SK-N-SH treated with all-trans-retinoic acid at 6 μM for 48 hours (cell line): ENCODE results near the gene LHFPL6.
A peak's percentile ranks its signal among the peaks of the same experiment; 100 is the strongest.

Source experiments
- ATAC-seq: fragments of 200-7000 bp; cut with Tn5 transposase; 3 replicates; pipeline ENCODE4 v1.9.1; 2020; ENCODE audit warnings: mild to moderate bottlenecking, moderate library complexity
- ARNTL ChIP-seq: fragments of 450-650 bp; formaldehyde crosslinking; IDR thresholded peaks from 2 replicates; pipeline ENCODE4 v1.5.0; 2020; ENCODE audit warnings: low read depth, mild to moderate bottlenecking, moderate library complexity, borderline replicate concordance
- CSDC2 ChIP-seq: fragments of 250-450 bp; sonication (Bioruptor Pico); IDR thresholded peaks from 2 replicates; pipeline ENCODE4 v1.5.0; 2020; ENCODE audit warnings: mild to moderate bottlenecking, moderate library complexity
- CSRNP3 ChIP-seq: fragments of 250-450 bp; sonication (Bioruptor Pico); IDR thresholded peaks from 2 replicates; pipeline ENCODE4 v1.5.1; 2021; ENCODE audit warnings: mild to moderate bottlenecking, moderate library complexity
- ESRRG ChIP-seq: fragments of 250-450 bp; sonication (Bioruptor Pico); IDR thresholded peaks from 2 replicates; pipeline ENCODE4 v1.6.1; 2021; ENCODE audit warnings: mild to moderate bottlenecking
- GLIS3 ChIP-seq: fragments of 250-450 bp; sonication (Bioruptor Pico); IDR thresholded peaks from 2 replicates; pipeline ENCODE4 v1.5.0; 2020; ENCODE audit warnings: mild to moderate bottlenecking, moderate library complexity
- ISL1 ChIP-seq: fragments of 250-450 bp; sonication (Bioruptor Pico); IDR thresholded peaks from 2 replicates; pipeline ENCODE4 v2.1.2; 2022; ENCODE audit warnings: mild to moderate bottlenecking, moderate library complexity
- OSR1 ChIP-seq: fragments of 250-450 bp; sonication (Bioruptor Pico); IDR thresholded peaks from 2 replicates; pipeline ENCODE4 v1.8.0; 2022; ENCODE audit warnings: moderate library complexity, mild to moderate bottlenecking, inconsistent platforms
- PATZ1 ChIP-seq: fragments of 250-450 bp; sonication (Bioruptor Pico); IDR thresholded peaks from 2 replicates; pipeline ENCODE4 v1.8.0; 2020; ENCODE audit warnings: mild to moderate bottlenecking, moderate library complexity, borderline replicate concordance
- POU6F1 ChIP-seq: fragments of 250-450 bp; sonication (Bioruptor Pico); IDR thresholded peaks from 2 replicates; pipeline ENCODE4 v1.8.0; 2021; ENCODE audit warnings: low read depth, mild to moderate bottlenecking, moderate library complexity, borderline replicate concordance
- PPARA ChIP-seq: fragments of 250-450 bp; sonication (Bioruptor Pico); IDR thresholded peaks from 2 replicates; pipeline ENCODE4 v1.5.0; 2020; ENCODE audit warnings: mild to moderate bottlenecking, borderline replicate concordance
- RARB ChIP-seq: fragments of 250-450 bp; sonication (Bioruptor Pico); IDR thresholded peaks from 2 replicates; pipeline ENCODE4 v1.8.0; 2021; ENCODE audit warnings: mild to moderate bottlenecking, moderate library complexity
- SNAI2 ChIP-seq: fragments of 250-450 bp; sonication (Bioruptor Pico); IDR thresholded peaks from 2 replicates; pipeline ENCODE4 v1.5.0; 2020; ENCODE audit warnings: mild to moderate bottlenecking, moderate library complexity
- TCF4 ChIP-seq: fragments of 250-450 bp; sonication (Bioruptor Pico); IDR thresholded peaks from 2 replicates; pipeline ENCODE4 v1.8.0; 2021; ENCODE audit warnings: mild to moderate bottlenecking, moderate library complexity, borderline replicate concordance
- TOX ChIP-seq: fragments of 250-450 bp; sonication (Bioruptor Pico); IDR thresholded peaks from 2 replicates; pipeline ENCODE4 v1.8.0; 2021; ENCODE audit warnings: mild to moderate bottlenecking, moderate library complexity, borderline replicate concordance
- TSHZ2 ChIP-seq: fragments of 250-450 bp; sonication (Bioruptor Pico); IDR thresholded peaks from 2 replicates; pipeline ENCODE4 v1.5.0; 2020; ENCODE audit warnings: mild to moderate bottlenecking, moderate library complexity
- ZFP3 ChIP-seq: fragments of 250-450 bp; sonication (Bioruptor Pico); IDR thresholded peaks from 2 replicates; pipeline ENCODE4 v1.5.0; 2020; ENCODE audit warnings: mild to moderate bottlenecking, moderate library complexity
- ZFP30 ChIP-seq: fragments of 450-650 bp; formaldehyde crosslinking; IDR thresholded peaks from 2 replicates; pipeline ENCODE4 v1.5.0; 2022; ENCODE audit warnings: mild to moderate bottlenecking, moderate library complexity
- ZNF565 ChIP-seq: fragments of 450-650 bp; formaldehyde crosslinking; conservative IDR thresholded peaks from 2 replicates; pipeline ENCODE4 v1.5.0; 2020; ENCODE audit warnings: low read depth, mild to moderate bottlenecking, moderate library complexity
- ZNF70 ChIP-seq: fragments of 450-650 bp; formaldehyde crosslinking; IDR thresholded peaks from 2 replicates; pipeline ENCODE4 v1.5.0; 2020; ENCODE audit warnings: mild to moderate bottlenecking, moderate library complexity
- ZNF8 ChIP-seq: fragments of 450-650 bp; formaldehyde crosslinking; IDR thresholded peaks from 2 replicates; pipeline ENCODE4 v1.5.0; 2020; ENCODE audit warnings: mild to moderate bottlenecking, moderate library complexity

LHFPL6 gene

GRCh38 chr13:39330504-39330903, 272.5 kb downstream of the LHFPL6 start:
- no peak for TF ChIP-seq TSHZ2 (CRISPR knock-in tag)
- TF ChIP-seq ZNF8 (CRISPR knock-in tag), result peak; percentile 60; the same call in 1 of the 2 replicates
- TF ChIP-seq, all 23 proteins: peak for 1
- no peak for ATAC-seq

GRCh38 chr13:39329182-39329639, 273.8 kb downstream of the LHFPL6 start:
- ATAC-seq, result no peak
- TF ChIP-seq POU6F1 (CRISPR knock-in tag) (no peak), CSDC2 (CRISPR knock-in tag) (no peak), ESRRG (CRISPR knock-in tag) (no peak), PPARA (CRISPR knock-in tag) (no peak), GLIS3 (CRISPR knock-in tag) (no peak), CSRNP3 (no peak), OSR1 (CRISPR knock-in tag) (no peak), TOX (CRISPR knock-in tag) (no peak), ZFP3 (no peak), ZNF70 (no peak), TSHZ2 (CRISPR knock-in tag) (no peak), ZNF565 (CRISPR knock-in tag) (no peak), ISL1 (no peak), ARNTL (no peak), RARB (no peak), ZFP30 (no peak), PATZ1 (CRISPR knock-in tag) (no peak), TCF4 (CRISPR knock-in tag) (no peak)

- no peak for ATAC-seq
- TF ChIP-seq CSRNP3, result no peak
- no peak for TF ChIP-seq TOX (CRISPR knock-in tag)
- TF ChIP-seq ZNF8 (CRISPR knock-in tag), result no peak
- TF ChIP-seq SNAI2 (CRISPR knock-in tag), result no peak
- no peak for TF ChIP-seq PATZ1 (CRISPR knock-in tag)
- TF ChIP-seq ESRRG (CRISPR knock-in tag), result no peak
- no peak for TF ChIP-seq TCF4 (CRISPR knock-in tag)
- TF ChIP-seq PPARA (CRISPR knock-in tag), result no peak
These were observed 275.9 kb downstream of the LHFPL6 start for GRCh38 chr13:39327172-39327479.
